Kidney glomerular epithelial cell (primary cell): ENCODE data around the gene SZT2.

Source experiments
- DNase-seq: peaks from one replicate; lab custom pipeline; 2025; lab: John Stamatoyannopoulos, UW

The SZT2 gene

GRCh38 chr1:43389326-43390313 lies at the start of gene SZT2, which contains the start of gene MED8:
Gene SZT2, plus strand, starts transcription at chr1:43389899. Its CDS starts 70 bp downstream, at chr1:43389969.
Gene MED8, minus strand, starts transcription at chr1:43389800. Its CDS starts 36 bp downstream, at chr1:43389764.
- peak; percentile 98 for DNase-seq

GRCh38 chr1:43340559-43340958 lies 49.1 kb upstream of the SZT2 start:
- no peak for DNase-seq

GRCh38 chr1:43344267-43344850 lies 45.3 kb upstream of the SZT2 start:
- no peak for DNase-seq

DNA sequence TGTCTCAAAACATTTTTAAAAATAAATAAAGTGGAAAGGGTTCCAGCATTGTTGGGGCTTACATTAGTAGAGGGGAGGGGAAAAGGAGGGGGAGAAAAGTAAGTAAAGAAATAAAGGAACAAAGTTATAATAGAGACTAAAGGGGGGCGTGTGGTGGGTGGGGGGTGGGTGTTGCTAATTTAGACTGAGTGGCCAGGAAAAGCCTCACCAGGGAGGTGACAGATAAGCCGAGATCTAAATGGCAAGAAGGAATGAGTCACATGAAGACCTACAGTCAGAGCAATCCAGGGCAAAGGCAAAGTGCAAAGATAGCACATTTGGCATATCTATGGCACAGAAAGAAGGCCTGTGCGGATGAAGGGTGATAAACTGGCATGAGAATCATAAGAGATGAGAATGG lies 44.6 kb upstream of the SZT2 start:
- DNase-seq, result no peak

GRCh38 chr1:43346636-43347035 lies 43.1 kb upstream of the SZT2 start:
- DNase-seq, result no peak

DNA sequence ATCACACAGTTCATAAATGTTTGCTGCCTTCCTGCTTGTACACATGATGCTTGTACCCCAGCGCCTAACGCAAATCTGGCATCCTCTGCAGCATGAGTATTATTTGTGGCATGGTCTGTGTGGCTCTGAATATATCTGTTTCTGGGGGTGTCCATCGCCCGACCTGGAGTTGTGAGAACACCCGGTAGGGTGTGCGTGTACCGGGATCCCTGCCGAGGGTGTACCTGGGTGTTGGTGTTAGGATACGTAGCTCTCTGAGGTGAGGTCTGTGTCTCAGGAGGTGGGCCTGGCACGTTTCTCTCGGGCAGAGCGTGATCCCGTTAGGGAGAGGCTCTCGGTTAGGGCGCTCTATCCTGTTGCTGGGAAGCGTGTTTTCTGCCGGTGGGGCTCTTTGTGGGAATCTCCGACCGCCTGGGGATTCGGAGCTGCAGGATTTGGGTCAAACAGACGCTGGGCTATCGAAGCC lies 41.3 kb upstream of the SZT2 start:
- DNase-seq, result no peak

- peak; percentile 63 for DNase-seq
These were observed 40.7 kb upstream of the SZT2 start for GRCh38 chr1:43348809-43349593.

GRCh38 chr1:43349594-43350306 lies 39.9 kb upstream of the SZT2 start:
- DNase-seq, result peak; percentile 31

DNA sequence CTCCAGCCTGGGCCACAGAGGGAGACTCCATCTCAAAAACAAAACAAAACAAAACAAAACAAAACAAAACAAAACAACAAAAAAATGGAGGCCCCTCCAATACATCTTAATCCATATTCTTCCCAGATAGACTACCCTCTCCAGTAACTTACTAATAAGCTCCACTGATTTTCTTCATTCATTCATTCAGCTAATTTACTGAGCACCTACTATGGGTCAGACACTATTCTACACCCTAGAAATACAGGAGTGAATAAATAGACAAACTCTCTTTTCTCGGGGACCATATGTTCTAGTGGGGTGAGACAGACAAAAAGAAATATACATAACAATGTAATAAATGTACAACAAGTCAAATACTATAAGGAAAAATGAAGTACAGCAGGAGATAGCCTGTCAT lies 38.7 kb upstream of the SZT2 start:
- no peak for DNase-seq

DNA sequence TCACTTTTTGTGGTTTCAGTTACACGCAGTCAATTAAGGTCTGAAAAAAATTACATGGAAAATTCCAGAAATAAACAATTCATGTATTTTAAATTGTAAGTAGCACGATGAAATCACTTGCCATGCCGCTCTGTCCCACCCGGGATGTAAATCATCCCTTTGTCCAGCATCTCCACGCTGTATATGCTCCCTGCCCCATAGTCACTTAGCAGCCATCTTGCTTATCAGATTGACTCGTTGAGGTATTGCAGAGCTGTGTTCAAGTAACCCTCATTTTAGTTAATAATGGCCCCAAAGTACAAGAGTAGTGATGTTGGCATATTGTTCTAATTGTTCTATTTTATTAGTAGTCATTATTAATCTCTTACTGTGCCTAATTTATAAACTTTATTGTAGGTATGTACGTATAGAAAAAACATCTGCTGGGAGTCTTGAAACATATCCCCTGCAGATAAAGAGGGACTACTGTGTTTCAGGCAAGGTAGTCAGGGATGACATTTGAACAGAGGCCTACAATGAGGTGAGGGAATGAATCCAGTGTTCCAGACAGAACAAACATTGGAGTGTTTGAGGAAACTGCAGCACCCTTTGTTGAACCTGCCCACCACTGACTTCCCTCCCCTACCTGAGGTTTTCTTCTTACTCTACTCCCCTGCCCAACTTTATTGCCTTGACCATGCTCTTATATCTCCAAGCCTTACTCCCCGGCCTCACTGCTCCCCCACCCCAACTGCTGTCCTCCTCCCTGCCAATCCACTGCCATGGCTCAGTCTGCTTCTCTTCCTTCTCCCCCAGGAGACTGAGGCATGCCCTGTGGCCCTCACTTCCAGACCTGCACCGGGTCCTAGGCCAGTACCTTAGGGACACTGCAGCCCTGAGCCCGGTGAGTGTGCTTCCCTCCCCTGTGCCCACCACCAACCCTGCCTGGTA lies 38.0 kb upstream of the SZT2 start:
- no peak for DNase-seq

DNA sequence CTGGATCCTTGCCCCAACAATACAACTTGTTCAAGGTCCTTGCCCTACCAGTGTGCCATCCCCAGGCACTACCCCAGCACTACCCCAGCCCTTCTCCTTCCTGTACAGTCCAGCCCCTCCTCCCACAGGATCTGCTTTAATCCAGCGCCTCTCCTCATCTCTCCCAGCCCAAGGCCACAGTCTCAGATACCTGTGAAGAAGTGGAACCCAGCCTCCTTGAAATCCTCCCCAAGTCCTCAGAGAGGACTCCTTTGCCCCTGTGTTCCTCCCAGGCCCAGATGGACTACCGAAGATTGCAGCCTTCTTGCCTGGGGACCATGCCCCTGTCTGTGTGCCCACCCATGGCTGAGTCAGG lies 37.4 kb upstream of the SZT2 start:
- no peak for DNase-seq

GRCh38 chr1:43352881-43353280 lies 36.8 kb upstream of the SZT2 start:
- DNase-seq, result no peak

DNA sequence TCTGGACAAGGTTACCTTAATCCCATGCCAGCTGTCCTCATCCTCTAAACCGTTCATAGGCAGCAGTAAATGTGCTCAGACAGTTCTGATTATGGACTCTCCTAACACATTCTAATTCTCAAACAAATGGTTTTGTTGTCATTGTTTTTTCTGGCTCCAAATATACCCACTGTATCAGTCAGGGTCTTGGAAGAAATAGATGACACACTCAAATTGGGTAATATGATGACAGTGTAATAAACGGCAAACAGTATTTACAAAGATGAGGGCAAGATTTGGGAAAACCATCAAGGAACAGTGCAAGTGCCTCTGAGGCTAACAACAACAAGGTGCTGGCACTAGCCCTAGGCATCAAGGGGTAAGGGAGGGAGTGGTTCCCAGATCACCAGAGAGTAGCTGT lies 35.2 kb upstream of the SZT2 start:
- DNase-seq, result no peak

GRCh38 chr1:43354936-43355335 lies 34.8 kb upstream of the SZT2 start:
- no peak for DNase-seq

GRCh38 chr1:43357251-43357650 lies 32.4 kb upstream of the SZT2 start:
- no peak for DNase-seq

DNA sequence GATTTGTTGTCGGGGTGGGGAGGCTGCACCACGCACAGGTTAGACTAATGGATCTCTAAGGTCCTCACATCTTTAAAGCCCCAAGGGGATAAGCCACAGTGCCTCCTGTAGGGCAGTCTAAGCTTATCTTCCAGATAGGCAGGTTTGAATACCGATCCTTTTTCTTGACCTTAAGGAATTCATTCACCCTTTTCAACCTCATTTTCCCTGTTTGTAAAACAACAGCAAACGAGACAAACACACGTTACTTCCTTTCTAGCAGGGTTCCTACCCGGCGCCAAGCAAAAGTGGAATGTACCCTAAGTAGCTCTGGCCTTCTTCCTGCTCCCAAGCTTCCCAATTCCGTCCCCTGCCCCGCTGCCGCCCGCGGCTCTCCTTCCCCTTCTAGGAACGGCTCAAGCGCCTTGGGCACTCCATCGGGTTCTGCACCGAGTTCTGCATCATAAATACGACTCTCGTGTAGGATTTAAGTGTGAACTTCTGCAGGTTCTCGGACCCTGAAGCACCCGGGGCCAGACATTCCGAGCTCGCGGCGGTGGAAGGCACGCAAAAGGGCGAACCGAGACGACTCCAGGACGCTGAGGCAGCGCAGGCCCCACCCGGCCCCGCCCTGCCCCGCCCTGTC lies 31.5 kb upstream of the SZT2 start:
- peak; percentile 47 for DNase-seq

GRCh38 chr1:43358746-43359693 lies 30.7 kb upstream of the SZT2 start, which contains the start of gene CDC20:
Gene CDC20, plus strand, starts transcription at chr1:43358981. Its CDS starts 235 bp downstream, at chr1:43359216.
- DNase-seq, result peak; percentile 97

DNA sequence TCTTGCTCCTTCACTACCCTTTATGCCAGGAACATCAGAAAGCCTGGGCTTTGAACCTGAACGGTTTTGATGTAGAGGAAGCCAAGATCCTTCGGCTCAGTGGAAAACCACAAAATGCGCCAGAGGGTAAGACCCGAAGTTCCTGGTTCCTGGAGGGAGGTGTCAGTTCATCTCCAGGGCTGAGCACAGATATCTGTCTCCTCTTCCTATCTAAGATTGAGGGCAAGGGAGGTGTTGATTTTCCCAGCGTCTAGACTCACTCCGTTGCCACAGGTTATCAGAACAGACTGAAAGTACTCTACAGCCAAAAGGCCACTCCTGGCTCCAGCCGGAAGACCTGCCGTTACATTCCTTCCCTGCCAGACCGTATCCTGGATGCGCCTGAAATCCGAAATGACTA lies 30.0 kb upstream of the SZT2 start:
- peak; percentile 26 for DNase-seq

DNA sequence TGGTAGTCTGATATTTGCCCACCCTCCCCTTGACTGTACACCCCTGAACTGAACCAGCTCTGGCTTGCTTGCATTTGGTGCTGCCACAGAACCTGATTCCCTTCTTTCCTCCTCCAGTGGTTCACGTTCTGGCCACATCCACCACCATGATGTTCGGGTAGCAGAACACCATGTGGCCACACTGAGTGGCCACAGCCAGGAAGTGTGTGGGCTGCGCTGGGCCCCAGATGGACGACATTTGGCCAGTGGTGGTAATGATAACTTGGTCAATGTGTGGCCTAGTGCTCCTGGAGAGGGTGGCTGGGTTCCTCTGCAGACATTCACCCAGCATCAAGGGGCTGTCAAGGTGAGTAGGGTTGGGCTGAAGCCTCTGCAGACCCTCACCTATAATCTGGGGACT lies 29.1 kb upstream of the SZT2 start:
- no peak for DNase-seq
